ENCODE results near the gene GBP7.

DNA sequence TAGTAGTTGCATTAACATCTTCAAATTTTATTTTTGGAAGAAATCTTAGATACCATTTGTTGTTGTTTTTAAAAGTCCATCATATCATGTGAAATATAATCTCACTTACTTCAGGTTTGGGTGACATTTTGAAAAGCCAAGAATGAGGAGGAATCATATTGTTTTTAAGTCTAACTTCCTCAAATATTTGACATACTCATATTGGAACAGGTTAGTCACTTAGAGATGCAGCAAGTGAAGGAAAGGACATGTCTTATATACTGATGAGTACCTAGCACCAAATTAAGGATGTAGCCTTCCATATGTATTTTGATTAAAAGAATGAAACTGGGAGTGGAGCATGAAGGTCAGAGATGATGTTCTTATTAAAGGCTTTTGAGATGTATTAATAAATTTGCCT, 73.8 kb downstream of the GBP7 start:
- TF ChIP-seq EZH2 (IDR thresholded peaks at IDR 0.05; ENCODE audit: borderline replicate concordance, insufficient read depth, low read length, poor library complexity, severe bottlenecking) (no peak), POLR2AphosphoS5 (IDR thresholded peaks at IDR 0.05) (no peak)
- TF ChIP-seq, protein P1, sequence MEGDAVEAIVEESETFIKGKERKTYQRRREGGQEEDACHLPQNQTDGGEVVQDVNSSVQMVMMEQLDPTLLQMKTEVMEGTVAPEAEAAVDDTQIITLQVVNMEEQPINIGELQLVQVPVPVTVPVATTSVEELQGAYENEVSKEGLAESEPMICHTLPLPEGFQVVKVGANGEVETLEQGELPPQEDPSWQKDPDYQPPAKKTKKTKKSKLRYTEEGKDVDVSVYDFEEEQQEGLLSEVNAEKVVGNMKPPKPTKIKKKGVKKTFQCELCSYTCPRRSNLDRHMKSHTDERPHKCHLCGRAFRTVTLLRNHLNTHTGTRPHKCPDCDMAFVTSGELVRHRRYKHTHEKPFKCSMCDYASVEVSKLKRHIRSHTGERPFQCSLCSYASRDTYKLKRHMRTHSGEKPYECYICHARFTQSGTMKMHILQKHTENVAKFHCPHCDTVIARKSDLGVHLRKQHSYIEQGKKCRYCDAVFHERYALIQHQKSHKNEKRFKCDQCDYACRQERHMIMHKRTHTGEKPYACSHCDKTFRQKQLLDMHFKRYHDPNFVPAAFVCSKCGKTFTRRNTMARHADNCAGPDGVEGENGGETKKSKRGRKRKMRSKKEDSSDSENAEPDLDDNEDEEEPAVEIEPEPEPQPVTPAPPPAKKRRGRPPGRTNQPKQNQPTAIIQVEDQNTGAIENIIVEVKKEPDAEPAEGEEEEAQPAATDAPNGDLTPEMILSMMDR (IDR thresholded peaks at IDR 0.05; ENCODE audit: poor library complexity, severe bottlenecking): no peak

Measured in neural cell (in vitro differentiated cells).